SU-DHL-6 (cell line): ENCODE measurements around the gene TNFAIP6.

Experiments
- CTCF ChIP-seq: fragments of 200-600 bp; sonication (generic); IDR thresholded peaks from one replicate; pipeline ENCODE4 v1.5.1; 2017; ENCODE audit warnings: antibody characterized with exemption, mild to moderate bottlenecking, low read length, moderate library complexity; ENCODE audit not compliant: insufficient read depth, poor library complexity, severe bottlenecking
- EZH2phosphoT487 ChIP-seq: fragments of 200-600 bp; sonication (generic), shearing (Covaris generic); conservative IDR thresholded peaks from 2 replicates; pipeline ENCODE4 v1.6.1; 2018; ENCODE audit warnings: mild to moderate bottlenecking, antibody characterized with exemption, low read length, moderate library complexity, mixed read lengths

- TF ChIP-seq CTCF (no peak), EZH2phosphoT487 (no peak)
These were observed 12.5 kb upstream of the TNFAIP6 start for GRCh38 chr2:151344906-151345305.
